Activated CD8-positive, alpha-beta memory T cell treated with anti-CD3 and anti-CD28 coated beads for 1 hour (primary cell): ENCODE data around the gene CDC34.
"Not testable (repeated sequence)": the region's sequence is repeated elsewhere in the genome, so short reads cannot be mapped to it uniquely, and the experiment has no call there.

Source experiments
- DNase-seq, 2 donors: peaks; one replicate each; pipeline ENCODE4 v3.0.0-alpha.2; 2020; ENCODE audit warnings: low read depth in 1 of 2; ENCODE audit errors: extremely low read depth in 1 of 2

The CDC34 gene

DNA sequence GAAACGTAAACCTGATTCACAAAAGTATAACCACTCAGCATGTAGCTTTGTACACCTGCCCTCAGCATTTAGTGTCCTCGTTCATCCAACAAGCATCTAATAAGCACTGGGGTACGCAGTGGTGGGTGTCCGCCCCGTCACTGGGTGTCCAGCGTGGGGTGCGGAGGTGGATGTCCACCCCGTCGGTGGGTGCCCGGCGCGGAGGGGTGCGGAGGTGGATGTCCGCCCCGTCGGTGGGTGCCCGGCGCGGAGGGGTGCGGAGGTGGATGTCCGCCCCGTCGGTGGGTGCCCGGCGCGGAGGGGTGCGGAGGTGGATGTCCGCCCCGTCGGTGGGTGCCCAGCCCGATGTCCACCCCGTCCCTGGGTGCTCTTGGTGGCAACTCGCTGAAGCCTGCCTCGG lies 53.6 kb downstream of the CDC34 start:
- DNase-seq, result not testable (repeated sequence)

DNA sequence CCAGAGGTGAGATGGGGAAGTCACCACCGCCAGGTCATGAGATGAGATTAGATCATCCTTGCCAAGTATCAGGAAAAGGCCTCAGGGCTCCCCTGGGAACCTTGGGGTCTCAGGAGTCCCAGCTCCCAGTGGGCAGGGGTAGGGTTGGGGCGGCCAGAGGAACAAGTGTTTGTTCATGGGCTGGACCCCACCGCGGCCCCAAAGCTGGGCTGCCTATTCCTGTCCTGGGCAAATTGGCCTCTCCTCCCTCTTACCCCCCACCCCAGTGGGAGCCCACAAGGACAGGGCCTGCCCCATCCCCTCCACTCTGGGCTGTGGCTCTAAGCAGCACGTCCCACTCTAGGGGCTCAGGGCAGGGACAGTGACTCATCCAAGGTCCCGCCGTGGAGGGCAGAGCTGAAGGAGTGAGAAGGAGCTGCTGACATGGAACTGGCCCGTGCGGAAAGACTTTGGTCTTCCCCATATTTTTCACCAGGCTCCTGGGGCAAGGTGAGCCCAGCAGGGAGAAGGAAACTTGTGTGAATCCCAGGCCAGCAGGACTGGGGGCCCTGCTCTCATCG lies 54.1 kb downstream of the CDC34 start:
- no peak for DNase-seq

DNA sequence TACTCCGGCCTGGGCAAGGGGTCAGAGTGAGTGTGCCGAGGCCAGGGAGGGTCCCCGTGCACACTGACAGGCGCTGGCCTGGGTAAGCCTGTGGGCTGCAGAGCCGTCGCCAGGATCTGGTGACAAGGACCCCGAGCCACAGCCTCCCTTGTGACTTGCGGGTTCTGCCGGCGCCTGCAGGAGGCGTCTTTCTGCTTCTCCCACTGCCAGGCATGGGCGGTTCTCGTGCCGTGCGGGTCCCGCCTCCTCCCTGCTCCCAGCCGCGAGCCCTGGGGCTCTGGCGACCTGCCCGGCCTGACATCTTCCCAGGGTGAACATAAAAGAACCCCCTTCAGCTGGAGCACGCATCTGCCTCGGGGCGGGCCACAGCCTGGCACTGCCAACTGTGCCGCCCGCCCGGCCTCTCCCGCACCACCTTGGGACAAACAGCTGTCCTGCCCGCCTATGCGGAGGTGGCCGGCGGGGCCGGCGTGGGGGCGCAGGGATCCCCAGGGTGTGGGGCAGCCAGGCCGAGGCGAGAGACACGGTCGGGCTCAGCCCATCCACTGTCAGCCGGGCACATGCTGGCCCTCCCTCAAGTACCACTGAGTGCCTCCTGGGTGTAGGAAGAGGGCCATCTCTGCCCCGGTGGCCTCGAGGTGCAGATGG lies 56.7 kb downstream of the CDC34 start:
- no peak for DNase-seq

DNA sequence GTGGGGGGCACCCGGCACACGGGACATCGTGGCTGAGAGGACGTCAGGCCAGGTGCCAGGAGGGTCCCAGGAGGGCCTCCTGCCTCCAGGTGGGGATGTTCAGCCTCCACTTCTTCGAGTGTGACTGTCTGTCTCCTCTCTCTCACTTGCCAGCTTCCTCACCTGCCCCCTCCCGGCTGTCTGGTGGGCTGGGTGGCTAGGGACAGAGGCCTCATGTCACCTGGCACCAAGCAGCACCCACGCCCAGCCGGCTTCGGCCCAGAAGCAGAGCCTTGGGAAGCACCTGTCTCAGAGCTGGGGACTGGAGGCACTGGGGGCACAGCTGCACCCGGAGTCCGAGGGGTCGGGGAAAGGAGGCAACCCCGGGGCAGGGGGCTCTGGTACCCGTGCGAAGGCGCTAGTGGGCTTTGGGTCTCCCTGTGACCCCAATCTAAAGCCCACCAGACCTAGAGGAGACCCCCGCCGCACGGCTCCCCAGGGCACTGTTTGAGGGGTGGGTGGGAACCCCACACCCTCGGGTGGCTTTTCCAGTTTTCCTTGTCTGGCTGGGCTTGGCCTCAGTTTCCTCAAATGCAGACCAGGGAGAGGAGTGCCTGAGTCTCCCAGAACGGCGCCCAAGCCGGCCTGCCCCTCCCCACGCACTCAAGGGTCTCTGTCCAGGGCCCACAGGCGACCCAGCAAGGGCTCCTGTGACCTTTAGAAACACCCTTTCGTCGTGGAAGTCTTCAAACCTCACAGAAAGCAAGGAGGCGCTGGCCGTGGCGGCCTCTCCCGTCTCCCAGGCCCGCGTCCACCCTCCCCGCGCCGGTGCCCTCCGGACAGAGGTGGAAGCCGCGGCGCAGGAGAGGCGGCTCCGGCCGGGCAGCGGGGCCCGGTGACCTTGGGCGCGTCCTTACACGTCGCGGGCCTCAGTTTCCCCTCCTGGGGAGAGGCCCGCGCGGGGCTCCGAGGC lies 57.5 kb downstream of the CDC34 start:
- DNase-seq, result no peak

DNA sequence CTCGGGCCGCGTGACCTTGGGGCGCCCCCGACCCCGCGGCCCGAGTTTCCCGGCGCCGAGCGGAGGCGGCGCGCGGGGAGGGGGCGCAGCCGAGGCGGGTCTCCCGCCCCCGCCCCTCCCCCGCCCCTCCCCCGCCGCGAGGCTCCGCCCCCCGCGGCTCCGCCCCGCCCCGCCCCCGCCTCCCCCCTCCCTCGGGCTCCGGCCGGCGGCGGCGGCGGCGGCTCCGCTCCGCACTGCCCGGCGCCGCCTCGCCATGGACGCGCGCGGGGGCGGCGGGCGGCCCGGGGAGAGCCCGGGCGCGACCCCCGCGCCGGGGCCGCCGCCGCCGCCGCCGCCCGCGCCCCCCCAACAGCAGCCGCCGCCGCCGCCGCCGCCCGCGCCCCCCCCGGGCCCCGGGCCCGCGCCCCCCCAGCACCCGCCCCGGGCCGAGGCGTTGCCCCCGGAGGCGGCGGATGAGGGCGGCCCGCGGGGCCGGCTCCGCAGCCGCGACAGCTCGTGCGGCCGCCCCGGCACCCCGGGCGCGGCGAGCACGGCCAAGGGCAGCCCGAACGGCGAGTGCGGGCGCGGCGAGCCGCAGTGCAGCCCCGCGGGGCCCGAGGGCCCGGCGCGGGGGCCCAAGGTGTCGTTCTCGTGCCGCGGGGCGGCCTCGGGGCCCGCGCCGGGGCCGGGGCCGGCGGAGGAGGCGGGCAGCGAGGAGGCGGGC lies 58.3 kb downstream of the CDC34 start, which contains the start of gene HCN2:
HCN2 (plus strand) TSS at position 189 of the 703 bp plus-strand sequence; CDS start at position 254, 65 bp downstream.
- no peak for DNase-seq

DNA sequence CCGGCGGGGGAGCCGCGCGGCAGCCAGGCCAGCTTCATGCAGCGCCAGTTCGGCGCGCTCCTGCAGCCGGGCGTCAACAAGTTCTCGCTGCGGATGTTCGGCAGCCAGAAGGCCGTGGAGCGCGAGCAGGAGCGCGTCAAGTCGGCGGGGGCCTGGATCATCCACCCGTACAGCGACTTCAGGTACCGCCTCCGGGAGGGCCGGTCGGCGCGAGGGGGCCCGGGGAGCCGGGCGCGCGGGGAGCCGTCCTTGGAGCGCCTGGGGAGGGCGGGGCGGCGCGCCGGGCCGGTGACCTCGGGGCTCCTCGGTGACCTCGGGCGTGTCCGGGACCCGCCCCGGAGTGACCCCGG lies 58.8 kb downstream of the CDC34 start:
- no peak for DNase-seq

DNA sequence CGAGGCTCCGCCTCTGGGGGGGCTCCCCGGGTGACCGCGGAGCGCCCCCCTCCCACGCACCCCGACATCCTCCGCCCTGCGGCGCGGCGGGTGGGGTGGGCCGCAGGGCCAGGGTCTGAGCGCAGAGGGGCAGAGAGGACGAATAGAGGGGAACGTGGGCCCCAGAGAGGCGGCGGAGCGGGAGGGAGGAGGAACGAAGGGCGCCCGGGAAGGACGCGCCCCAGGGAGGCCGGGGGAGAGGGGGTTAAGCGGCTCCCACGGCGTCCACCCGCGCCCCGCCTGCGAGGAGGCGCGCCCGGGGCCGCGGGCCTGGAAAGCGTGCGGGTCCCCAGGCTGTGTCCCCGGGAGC lies 59.2 kb downstream of the CDC34 start:
- DNase-seq, result no peak

DNA sequence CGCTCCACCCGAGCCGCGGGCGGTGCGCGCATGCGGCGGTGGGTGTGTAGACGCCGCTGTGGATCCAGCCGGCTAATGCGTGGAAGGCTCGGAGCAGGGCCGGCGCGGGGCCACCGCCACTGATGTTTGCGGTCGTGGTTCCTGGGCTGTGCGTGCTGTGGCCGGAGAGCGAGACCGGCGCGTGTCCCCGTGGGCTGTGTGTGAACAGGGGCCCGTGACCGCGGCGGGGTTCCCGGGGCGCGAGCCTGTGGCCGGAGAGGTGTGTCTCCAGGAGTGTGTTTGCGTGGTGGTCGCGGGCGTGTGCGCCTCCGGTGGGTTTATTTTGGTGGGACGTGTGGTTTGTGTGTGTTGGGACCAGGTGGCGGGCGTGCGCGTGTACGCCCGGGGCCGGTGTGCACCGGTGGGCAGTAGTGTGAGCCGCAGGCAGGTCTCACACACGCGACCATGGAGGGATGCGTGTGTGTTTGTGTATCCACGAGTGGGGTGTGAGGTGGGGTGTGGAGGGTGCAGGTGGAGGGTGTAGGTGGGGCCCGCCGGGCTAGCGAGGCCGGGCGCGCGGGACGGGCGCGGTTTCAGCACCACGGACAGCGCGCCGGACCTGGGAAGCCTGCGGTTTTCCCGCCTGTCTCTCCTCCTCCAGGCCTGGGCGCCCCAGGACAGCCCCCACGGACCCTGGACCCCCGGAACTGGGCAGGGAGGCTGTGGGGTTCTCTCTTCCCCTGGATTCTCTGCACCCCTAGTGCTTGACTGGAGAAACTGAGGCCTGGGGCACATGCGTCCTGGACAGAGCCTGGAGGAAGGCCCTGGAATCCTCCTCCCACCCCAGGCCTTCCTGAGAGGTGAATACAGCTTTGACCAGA lies 59.8 kb downstream of the CDC34 start:
- DNase-seq, result no peak
